Fibroblast of skin of back (primary cell): Measurements from ENCODE around the gene GRID2.
A peak's percentile ranks its signal among the peaks of the same experiment; 100 is the strongest.

ENCODE experiments used
- DNase-seq: peaks from one replicate; pipeline ENCODE4 v3.0.0-alpha.2; 2013

Gene GRID2

DNA sequence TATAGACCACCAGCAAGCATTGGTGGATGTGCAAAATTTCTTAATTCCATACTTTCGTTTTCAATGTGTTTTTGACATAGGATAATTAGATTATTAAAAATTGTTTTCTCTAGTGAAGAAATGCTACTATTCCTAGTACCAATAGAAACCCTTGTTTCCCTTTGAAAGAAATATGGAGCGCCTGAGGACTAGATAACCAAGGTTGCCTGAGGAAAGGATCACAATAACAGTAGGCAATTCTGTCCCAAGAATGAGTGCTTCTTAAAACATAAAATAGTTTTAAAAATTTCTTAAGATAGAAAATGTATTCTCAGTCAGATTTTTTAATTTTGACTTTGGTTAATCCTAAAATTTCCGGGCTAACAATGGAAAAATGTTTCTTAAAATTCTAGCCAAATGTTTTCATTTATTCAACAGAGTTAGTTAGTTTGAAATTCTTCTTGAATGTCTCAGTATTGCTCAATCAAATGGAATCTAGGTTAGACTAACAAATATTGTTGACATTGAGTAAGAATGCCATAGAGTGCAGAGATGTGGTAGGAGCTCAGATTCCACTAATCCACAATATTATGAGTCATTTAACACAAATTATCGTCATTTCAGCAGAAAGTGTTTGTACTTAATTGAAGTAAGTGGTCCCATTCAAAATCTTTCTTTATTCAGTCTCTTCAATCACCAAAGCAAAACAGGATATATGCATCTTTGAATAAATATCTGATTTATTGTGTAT is 666.0 kb downstream of the GRID2 start:
- peak; percentile 96 for DNase-seq

DNA sequence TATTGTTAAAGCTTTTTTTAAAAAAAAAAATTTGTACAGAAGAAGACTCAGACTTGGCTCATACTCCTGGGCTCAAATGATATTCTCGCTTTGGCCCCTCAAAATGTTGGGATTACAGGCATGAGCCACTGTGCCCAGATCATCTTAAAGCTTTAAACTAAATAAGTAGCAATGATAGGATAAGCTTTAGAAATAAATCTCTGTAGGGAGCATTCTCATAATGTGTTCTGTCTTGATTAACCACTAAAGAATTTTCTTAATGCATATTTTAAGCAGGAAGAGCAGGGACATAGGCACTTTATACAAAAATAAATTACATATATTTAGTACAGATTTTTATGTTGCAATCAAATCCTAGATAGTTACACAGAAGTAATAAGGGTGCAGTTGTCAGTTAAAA is 667.2 kb downstream of the GRID2 start:
- peak; percentile 11 for DNase-seq

DNA sequence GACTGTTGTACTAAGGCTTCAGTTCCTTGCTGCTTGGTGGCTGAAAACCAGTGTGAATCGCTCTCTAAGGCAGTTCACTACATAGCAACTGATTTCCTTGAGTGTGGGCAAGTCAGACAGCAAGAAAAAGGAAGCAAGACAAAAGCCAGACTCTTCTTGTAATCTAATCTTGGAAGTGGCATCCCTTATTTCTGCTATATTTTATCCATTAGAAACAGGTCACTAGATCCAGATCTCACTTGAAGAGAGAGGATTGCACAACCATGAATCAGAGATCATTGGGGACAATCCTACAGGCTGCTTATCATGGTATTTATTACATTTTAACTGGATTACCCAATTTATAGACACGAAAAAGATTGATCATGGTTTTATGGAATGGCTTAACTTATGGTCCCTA is 684.5 kb downstream of the GRID2 start:
- DNase-seq, result no peak

DNA sequence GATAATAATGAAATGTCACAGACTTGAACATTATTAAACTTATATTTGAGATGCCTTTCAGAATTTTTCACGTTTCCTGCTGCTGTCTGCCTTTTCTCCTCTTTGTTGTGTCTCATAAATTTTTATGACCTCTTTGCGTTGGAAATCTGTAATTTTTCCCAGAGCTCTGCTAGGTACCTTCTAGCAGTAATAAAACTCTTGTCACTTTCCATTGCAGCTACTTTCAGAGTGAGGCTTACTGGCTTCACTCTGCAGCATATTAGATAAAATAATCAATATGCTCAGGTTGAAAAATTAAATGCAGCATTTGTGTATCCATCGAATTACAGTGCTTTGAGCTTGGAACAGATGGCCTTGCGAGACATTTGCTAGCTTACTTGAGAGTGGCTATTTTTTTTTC is 689.0 kb downstream of the GRID2 start:
- DNase-seq, result no peak

DNA sequence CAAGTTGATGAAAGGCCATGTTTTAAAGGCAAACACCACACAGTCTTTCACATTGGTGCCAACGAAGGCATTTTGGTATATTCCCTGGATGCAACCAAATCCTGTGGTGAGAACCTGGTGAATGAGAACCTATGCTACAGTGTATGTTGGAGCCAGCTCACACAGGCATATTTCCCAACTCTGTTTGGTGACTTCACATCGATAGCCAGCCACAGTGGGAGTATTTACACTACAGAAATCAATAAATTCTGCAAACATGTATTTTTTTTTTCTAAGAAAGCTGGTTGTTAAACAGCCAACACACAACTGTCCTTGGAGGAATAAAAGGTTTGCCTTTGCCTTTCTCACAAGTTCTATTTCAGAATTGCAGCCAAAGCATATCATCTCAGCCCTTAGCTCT is 691.0 kb downstream of the GRID2 start:
- no peak for DNase-seq

DNA sequence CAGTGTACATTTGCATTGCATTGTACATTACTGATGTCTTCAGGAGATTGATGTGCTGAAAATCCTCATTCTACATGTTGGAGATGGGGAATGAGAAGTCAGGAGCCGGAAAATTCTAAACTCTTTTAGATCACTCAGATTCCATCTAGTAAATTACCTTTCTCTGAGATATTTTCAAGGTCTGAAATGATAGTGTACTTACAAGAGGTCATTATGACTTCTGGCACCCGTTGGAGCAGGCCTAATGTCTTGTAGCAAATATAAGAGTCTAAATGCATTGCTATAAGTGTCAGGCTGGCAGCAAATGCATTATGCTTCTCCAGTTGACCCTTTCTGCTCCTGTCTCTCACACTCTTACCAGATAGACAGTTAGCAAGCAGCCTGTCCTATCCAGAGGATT is 692.8 kb downstream of the GRID2 start:
- no peak for DNase-seq

DNA sequence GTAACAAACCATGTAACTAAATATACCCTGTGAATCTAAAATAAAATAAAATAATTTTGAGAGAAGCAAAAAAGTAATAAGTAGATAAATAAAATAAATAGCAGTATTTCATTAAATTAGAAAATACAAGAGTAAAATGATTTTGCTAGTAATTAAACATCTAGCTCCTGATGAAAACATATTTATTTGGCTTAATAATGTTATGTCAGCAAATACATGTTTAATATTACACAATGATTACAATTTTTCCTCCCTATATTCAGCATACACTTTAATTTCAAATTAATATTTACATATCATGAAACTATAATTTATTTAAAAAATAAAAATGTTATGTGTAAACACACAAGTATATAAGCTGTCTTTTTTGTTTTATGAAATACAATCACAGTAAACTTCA is 697.1 kb downstream of the GRID2 start:
- no peak for DNase-seq

DNA sequence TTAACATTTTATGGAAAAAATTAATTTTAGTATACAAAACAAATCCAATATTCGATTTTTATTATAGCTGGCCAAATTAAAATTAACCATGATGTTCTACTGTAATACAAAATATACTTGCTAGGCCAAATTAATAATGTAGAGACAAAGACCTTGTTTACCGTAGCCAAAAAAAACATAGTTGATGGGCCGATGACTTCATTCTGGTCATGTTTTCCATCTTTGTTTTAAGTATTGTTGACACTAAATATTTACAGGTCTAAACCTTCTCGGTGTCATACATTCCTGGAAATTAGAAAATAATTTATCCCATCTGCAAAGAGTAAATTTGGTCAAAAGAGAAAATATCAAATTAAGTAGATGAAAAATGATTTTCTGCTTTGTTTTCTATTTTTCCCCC is 698.5 kb downstream of the GRID2 start:
- DNase-seq, result no peak

DNA sequence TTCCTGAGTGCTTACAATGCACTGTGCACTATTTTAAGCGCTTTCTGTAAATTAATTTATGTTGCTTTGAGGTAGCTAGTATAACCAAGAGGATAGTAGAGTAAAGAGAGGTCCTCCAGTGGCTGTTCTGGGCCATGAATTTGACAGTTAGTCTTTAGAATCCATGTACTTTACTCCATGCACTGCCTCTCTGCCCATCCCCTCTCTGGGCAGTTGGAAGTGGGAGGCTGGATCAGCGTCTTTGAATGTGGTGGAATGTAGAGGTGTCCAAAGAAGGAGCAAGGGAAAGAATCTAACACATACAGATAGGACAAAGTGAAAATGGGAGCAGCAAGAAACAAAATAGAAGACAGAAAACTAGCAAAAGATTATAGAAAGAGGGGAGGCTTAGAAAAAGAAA is 712.6 kb downstream of the GRID2 start:
- DNase-seq, result no peak

DNA sequence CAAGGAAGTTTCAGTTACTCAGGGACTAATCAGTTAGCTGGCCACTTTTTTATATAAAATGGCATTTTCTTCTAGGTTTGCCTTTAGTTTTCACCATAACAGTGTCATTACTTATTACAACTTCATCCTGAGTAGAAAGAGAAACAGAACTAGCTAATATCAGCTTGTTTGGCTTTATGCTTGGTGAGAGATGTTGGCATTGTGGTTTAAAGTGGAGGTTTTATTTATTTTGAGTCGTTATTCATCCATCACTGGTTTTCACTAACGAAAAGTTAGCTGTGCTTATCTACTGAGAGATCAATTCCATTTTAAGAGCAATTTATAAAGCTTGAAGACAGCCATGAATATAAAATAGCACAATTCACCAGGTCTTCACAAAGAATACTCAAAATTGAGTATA is 714.5 kb downstream of the GRID2 start:
- no peak for DNase-seq

DNA sequence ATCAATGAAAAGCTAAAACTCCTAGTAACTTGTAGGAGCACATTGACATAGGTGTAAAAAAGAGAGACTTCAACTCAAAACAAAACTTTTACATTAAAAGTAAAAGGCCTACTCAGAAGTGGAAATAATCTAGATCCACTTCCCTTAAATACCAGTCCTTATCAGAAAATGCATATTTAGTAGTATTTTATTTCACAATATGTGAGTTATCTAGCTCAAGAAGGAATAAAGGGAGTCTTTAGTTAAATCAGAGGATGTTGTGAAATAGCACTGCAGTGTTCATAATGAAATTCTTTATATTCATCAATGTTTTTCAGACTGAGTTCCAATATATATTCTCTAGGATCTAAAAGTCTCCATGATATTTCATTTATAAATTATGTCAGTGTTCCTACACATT is 715.0 kb downstream of the GRID2 start:
- DNase-seq, result no peak

DNA sequence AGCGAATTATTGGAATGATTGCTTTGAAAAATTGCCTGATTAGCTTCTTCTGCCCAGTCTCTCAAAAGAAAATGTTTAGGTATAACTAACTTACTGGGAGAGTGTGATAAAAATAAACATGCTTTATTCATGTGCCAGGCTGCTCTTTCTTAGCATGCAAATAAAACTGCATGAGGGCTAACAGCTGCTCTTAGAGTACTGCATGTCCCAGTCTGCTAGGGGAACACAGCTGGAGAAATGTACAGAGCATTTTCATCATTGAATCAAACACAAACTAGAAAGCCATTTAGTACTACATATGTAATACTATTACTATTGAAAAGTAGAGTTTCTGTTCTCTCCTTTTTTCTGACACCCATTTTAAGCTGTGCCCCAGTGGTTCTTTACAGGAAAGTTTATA is 726.0 kb downstream of the GRID2 start:
- no peak for DNase-seq

DNA sequence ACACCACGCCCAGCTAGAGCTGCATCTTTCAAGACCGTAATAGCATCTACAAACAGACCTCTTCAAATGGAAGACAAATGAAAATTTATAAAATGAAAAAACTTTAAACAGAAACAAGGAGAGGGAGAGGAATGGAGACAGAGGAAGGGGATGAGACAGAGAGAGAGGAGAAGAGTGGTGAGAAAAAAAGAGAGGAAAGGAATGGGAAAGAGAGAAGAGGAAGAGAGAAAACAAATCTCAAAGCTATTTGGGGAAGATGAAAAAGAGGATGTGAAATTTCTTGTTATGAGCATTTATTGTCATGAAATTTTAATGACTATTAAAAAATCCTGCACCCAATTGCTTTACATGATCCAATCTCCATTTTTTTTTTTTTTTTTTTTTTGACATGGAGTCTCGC is 726.9 kb downstream of the GRID2 start:
- DNase-seq, result no peak

DNA sequence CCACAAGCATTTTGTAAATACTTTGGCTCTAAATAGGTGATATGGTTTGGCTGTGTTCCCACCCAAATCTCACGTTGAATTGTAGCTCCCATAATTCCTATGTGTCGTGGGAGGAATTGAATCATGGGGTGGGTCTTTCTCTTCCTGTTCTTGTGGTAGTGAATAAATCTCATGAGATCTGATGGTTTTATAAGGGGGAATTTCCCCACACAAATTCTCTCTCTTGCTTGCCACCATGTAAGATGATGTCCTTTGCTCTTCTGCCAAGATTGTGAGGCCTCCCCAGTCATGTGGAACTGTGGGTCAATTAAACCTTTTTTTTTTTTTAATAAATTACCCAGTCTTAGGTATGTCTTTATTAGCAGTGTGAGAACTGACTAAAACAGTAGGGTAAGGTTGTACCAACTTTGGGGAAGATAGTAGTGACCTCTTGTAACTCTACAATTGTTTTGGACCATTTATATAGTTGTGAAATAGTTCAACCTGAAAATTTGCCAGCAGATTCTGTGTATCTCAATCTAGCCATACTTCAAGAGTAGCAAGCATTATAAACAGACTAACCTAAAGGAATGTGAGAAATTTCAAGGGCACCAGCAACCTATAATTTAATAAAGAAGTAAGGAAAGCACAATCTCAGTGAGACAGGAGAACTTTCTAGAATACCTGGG is 727.8 kb downstream of the GRID2 start:
- DNase-seq, result no peak

DNA sequence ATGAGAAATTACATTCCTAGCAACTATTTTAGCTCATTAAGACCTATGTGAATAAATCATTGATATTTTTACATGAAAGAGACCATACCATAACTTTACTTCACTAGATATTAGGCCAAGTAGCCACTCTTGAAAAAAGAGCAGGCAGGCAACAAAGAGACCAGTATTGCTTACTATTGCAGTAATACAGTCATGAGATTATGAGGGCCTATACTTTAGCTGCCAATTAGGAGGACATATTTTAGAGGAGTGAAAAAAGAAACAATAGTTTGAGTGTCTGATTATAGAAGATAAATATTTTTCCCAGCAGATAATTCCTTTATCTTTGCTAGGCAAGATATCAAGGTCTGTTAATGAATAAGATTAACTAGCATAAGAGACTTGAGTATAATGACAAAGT is 739.0 kb downstream of the GRID2 start:
- DNase-seq, result no peak

DNA sequence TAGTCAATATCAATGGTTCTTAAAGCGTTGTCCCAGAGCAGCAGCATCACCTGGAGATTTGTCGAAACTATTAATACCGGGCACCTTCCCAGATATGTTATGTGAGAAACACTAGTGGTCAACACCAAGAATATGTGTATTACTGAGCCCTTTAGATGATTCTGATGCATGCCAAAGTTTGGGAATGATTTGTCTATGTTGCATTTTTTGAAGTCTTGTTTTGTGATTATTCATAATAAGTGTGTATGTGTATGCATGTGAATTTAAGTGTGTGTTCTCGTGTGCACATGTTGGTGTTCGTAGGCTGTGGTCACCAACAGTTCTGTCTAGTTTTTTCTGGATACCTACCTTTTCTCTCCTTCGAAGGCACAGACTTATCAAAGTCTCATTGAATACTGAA is 749.4 kb downstream of the GRID2 start:
- no peak for DNase-seq

DNA sequence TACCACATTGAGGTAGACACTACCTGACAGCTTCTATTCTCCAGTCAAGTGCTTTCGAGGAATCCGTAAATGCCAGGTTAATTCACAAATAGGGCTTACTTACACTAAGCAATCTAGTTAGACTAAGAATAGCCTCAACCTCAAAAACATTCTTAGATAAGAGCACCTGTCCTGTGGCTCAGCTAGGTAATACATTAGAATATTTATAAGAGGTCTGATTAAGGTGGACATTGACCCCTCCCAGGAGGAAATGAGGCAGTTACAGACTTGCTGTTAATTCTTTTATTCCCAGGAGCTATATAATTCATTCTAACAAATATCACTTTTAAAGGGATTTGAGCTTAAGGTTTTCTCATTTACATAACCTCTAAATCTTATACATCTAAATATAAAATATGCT is 758.1 kb downstream of the GRID2 start:
- DNase-seq, result no peak

DNA sequence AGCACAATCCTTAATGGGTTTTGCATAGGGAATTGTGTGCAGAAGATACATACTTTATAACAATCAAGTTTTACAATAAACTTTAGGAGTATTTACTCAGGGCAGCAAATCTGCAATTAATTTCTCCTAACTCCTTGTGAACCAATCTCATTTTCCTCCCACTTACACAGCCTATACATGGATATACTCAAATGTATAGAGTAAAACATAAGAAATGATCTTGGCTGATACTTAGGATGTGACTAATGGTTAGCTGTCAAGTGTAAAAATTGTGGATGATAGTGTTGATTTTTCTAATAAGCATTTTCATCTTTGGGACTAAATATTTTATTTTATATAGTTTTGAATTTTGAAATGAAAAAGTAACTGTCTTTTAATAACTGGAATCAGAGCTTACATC is 759.6 kb downstream of the GRID2 start:
- no peak for DNase-seq

DNA sequence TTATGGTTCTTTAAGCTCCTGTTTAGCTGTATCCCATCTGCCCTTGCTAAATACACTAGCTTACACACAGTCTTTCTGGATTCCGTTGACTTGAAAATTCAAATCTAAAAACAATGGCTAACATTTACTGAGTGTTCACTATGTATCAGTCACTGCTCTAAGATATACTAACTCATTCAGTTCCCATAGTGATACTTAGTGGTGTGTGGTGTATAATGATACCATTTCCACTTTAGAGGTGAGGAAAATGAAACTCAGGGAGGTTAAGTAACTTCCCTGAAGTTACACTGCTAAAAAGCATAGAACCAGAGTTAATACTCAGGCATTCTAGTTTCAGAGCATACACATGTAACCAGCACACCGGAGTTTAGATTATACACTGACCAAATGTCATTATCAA is 762.0 kb downstream of the GRID2 start:
- DNase-seq, result no peak

DNA sequence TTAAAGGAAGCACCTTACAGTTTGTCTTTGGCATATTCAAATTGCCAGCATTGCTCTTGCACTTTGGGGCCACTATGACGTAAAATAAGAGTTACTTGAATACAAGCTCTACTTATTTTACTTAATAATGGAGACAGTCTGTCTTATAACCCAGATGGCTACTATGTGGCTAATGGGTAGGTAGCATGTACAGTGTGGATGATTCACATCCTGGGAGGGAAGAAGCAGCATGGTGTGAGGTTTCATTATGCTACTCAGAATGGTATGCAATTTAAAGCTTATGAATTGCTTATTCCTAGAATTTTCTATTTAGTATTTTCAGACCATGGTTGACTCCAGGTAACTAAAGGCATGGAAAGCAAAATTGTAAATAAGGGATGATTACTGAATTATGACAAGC is 763.0 kb downstream of the GRID2 start:
- DNase-seq, result peak; percentile 53

DNA sequence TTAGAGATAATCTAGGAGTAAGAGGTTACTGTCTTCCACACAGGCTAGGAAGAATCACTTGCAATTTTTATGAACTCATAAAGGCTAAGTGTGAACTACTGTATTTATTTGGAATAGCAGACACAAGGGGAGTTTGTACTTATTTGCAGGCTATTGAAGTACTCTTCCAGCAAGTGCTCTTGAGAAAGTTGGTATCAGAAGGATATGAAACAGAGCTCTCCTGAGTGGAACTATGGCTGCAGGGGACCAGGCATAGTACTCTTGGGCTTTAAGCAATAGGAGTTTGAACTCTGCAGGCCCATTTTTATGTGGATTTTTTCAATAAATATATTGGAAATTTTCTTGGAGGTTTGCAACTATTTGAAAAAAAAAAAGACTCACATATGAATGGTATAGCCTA is 768.5 kb downstream of the GRID2 start:
- DNase-seq, result no peak

DNA sequence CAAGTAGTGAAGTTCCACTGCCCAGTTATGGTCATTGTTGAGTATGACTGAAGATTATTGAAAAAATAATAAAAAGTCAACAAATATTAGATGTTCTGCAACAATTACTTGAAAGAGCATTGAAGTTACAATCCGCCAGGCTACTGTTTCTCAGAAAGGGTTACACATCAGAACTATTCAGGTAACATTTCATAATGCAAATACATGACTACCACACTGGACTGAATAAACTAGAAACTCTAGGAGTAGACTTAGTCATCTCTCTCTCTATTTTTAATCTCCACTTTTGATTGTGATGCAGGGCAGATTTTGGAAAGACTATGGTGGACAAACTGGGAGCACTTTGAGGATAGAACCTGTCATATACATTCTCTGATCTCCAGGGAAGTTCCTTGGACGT is 776.5 kb downstream of the GRID2 start:
- no peak for DNase-seq

DNA sequence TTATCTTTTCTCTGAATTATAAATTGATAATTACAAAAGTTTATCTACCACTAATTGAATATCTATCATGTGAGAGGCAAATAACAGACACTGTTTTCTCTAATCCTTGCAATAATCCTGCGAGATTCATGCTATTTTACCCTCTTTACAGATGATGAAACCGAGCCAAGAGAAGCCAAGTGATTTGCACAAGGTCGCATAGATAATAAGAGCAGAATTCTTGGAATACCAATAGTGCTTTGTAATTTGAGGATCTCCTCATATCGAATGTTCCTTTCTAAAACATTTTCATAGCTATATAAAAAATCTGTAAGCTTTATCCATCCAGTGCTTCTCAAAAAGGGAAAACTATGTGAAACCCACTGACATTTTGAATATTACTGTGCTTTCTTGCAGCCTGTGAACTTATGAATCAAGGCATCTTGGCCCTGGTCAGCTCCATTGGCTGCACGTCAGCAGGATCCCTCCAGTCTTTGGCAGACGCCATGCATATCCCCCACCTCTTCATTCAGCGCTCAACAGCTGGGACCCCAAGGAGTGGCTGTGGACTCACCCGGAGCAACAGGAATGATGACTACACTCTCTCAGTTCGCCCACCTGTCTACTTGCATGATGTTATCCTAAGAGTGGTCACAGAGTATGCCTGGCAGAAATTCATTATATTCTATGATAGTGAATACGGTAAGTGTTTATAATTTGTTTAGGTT is 781.0 kb downstream of the GRID2 start:
- no peak for DNase-seq

DNA sequence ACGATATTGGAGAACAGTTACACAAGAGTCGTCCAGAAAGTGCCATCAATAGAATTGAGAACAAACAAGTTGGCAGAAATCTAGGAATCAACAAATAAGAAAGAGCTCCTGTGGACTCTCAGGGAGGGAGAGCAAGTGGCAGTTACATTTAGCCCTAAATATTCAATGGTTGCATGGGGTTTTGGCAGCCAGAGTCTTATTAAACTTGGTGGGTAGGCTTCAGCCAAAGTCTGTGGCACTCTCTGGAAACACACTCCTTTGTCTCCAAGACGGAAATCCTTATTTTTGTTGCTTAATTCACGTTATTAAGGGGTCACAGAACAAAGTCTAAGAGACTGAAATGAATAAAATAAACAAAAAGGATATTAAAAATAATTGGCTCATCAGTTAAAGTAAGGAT is 782.6 kb downstream of the GRID2 start:
- DNase-seq, result no peak
